Activated CD4-positive, alpha-beta T cell treated with anti-CD3 and anti-CD28 coated beads for 48 hours (primary cell): ENCODE measurements around the gene LRRC39.

Source experiments
- DNase-seq: peaks from one replicate; pipeline ENCODE4 v3.0.0-alpha.2; 2020

Gene LRRC39

GRCh38 chr1:100146958-100147357 is 31.1 kb downstream of the LRRC39 start:
- no peak for DNase-seq

GRCh38 chr1:100145116-100145515 is 32.9 kb downstream of the LRRC39 start:
- no peak for DNase-seq

- no peak for DNase-seq
Measured at GRCh38 chr1:100142343-100142742, 35.7 kb downstream of the LRRC39 start.

GRCh38 chr1:100141192-100141591 is 36.9 kb downstream of the LRRC39 start:
- DNase-seq = no peak

- no peak for DNase-seq
Measured at GRCh38 chr1:100137602-100138001, 40.5 kb downstream of the LRRC39 start.

GRCh38 chr1:100134872-100135271 is 43.2 kb downstream of the LRRC39 start:
- DNase-seq = no peak

- DNase-seq = peak; percentile 96
Measured at GRCh38 chr1:100132566-100133477, 45.2 kb downstream of the LRRC39 start, which contains the start of the genes SASS6 and TRMT13. Gene SASS6, minus strand, starts transcription at chr1:100132930. Its CDS starts 116 bp downstream, at chr1:100132814. Gene TRMT13, plus strand, starts transcription at chr1:100133163. Its CDS starts 6 bp downstream, at chr1:100133169.

- no peak for DNase-seq
Measured at GRCh38 chr1:100131623-100132022, 46.4 kb downstream of the LRRC39 start.

GRCh38 chr1:100130552-100131077 is 47.4 kb downstream of the LRRC39 start:
- DNase-seq = no peak

GRCh38 chr1:100127226-100127625 is 50.8 kb downstream of the LRRC39 start:
- no peak for DNase-seq

GRCh38 chr1:100122177-100122576 is 55.9 kb downstream of the LRRC39 start:
- DNase-seq = no peak

GRCh38 chr1:100115524-100115923 is 62.5 kb downstream of the LRRC39 start:
- no peak for DNase-seq

- DNase-seq = no peak
Measured at GRCh38 chr1:100109554-100110066, 68.4 kb downstream of the LRRC39 start.

GRCh38 chr1:100107696-100108095 is 70.4 kb downstream of the LRRC39 start:
- no peak for DNase-seq

GRCh38 chr1:100101564-100101963 is 76.5 kb downstream of the LRRC39 start:
- no peak for DNase-seq

- DNase-seq = no peak
Measured at GRCh38 chr1:100100202-100100601, 77.9 kb downstream of the LRRC39 start.
